GM23338 (cell line): ENCODE measurements around the gene SETDB2. TPM values are rescaled to one million over a fixed set of nuclear protein-coding genes. Genes with fewer than 3 reads are reported as not detected.

Experiments used
- ATAC-seq: fragments of 200-7000 bp; cut with Tn5 transposase; 3 replicates; pipeline ENCODE4 v1.9.1; 2020
- DNase-seq: peaks from one replicate; pipeline ENCODE4 v3.0.0-alpha.2; 2015; ENCODE audit warnings: low spot score
- H2AFZ ChIP-seq: fragments of 200-600 bp; sonication (generic); 2 replicates; pipeline ENCODE4 v1.8.0; 2016; ENCODE audit warnings: antibody characterized with exemption, mild to moderate bottlenecking, moderate library complexity
- H3F3A ChIP-seq: fragments of 200-600 bp; sonication (generic); replicated peaks from 2 replicates; pipeline ENCODE4 v1.8.0; 2017; ENCODE audit warnings: antibody characterized with exemption, mixed run types, low read depth
- H3K27ac ChIP-seq: fragments of 200-600 bp; sonication (generic); 2 replicates; pipeline ENCODE4 v1.6.1; 2016; ENCODE audit warnings: low read depth
- H3K27me3 ChIP-seq: fragments of 200-600 bp; sonication (generic); 2 replicates; pipeline ENCODE4 v1.8.0; 2016; ENCODE audit warnings: mild to moderate bottlenecking, mixed run types, moderate library complexity; ENCODE audit not compliant: insufficient read depth
- H3K36me3 ChIP-seq: fragments of 200-600 bp; sonication (generic); 2 replicates; pipeline ENCODE4 v1.8.0; 2016; ENCODE audit warnings: mild to moderate bottlenecking; ENCODE audit not compliant: insufficient read depth
- H3K4me1 ChIP-seq: fragments of 200-600 bp; sonication (generic); 2 replicates; pipeline ENCODE4 v1.8.0; 2016; ENCODE audit warnings: mild to moderate bottlenecking, moderate library complexity; ENCODE audit not compliant: insufficient read depth
- H3K4me2 ChIP-seq: fragments of 200-600 bp; sonication (generic); 2 replicates; pipeline ENCODE4 v1.7.1; 2017; ENCODE audit warnings: mixed run types
- H3K4me3 ChIP-seq: fragments of 200-600 bp; sonication (generic); 2 replicates; pipeline ENCODE4 v1.6.1; 2016; ENCODE audit warnings: mixed run types
- H3K79me2 ChIP-seq: fragments of 200-600 bp; sonication (generic); replicated peaks from 2 replicates; pipeline ENCODE4 v1.8.0; 2017; ENCODE audit warnings: mild to moderate bottlenecking; ENCODE audit not compliant: insufficient read depth
- H3K9me2 ChIP-seq: fragments of 200-600 bp; sonication (generic); 2 replicates; pipeline ENCODE4 v1.8.0; 2017; ENCODE audit not compliant: insufficient read depth
- H4K20me1 ChIP-seq: fragments of 200-600 bp; sonication (generic); replicated peaks from 2 replicates; pipeline ENCODE4 v1.8.0; 2017; ENCODE audit warnings: mild to moderate bottlenecking; ENCODE audit not compliant: insufficient read depth
- H3K27ac Mint-ChIP-seq: 2 replicates; pipeline ENCODE4 v1.8.0; 2020; ENCODE audit warnings: inconsistent platforms, mild to moderate bottlenecking, moderate library complexity, mixed read lengths
- H3K27me3 Mint-ChIP-seq: 3 replicates; pipeline ENCODE4 v1.8.0; 2022; ENCODE audit warnings: low read depth, mild to moderate bottlenecking, moderate library complexity, mixed read lengths, inconsistent platforms; ENCODE audit not compliant: insufficient read depth, poor library complexity
- H3K36me3 Mint-ChIP-seq: 3 replicates; pipeline ENCODE4 v1.8.0; 2021; ENCODE audit warnings: low read depth, mild to moderate bottlenecking, inconsistent platforms, moderate library complexity, mixed read lengths
- H3K4me1 Mint-ChIP-seq: 3 replicates; pipeline ENCODE4 v1.8.0; 2020; ENCODE audit warnings: mild to moderate bottlenecking, inconsistent platforms, mixed read lengths
- H3K4me3 Mint-ChIP-seq: 3 replicates; pipeline ENCODE4 v1.8.0; 2021; ENCODE audit warnings: moderate library complexity, mild to moderate bottlenecking, inconsistent platforms, mixed read lengths
- H3K9me3 Mint-ChIP-seq: 3 replicates; pipeline ENCODE4 v1.8.0; 2020; ENCODE audit warnings: moderate library complexity, mild to moderate bottlenecking, inconsistent platforms, mixed read lengths
- CREB1 ChIP-seq: fragments of 250-450 bp; sonication (Bioruptor Pico); IDR thresholded peaks from 2 replicates; pipeline ENCODE4 v1.5.0; 2020; ENCODE audit warnings: low read depth, mild to moderate bottlenecking, moderate library complexity
- EZH2 ChIP-seq: fragments of 200-600 bp; sonication (generic); IDR thresholded peaks from one replicate; pipeline ENCODE4 v1.8.0; 2017; ENCODE audit warnings: antibody characterized with exemption, mild to moderate bottlenecking, low read depth; ENCODE audit not compliant: unreplicated experiment
- EZH2phosphoT487 ChIP-seq: fragments of 200-600 bp; sonication (generic); IDR thresholded peaks from one replicate; pipeline ENCODE4 v1.8.1; 2018; ENCODE audit warnings: antibody characterized with exemption; ENCODE audit not compliant: unreplicated experiment
- JUNB ChIP-seq: IDR thresholded peaks from one replicate; pipeline ENCODE4 v1.6.1; 2016; ENCODE audit warnings: antibody characterized with exemption; ENCODE audit not compliant: unreplicated experiment
- NANOG ChIP-seq: IDR thresholded peaks from 2 replicates; pipeline ENCODE4 v1.6.1; 2016; ENCODE audit warnings: antibody characterized with exemption, borderline replicate concordance
- POLR2AphosphoS5 ChIP-seq: IDR thresholded peaks from 2 replicates; pipeline ENCODE4 v1.6.1; 2016; ENCODE audit warnings: antibody characterized with exemption, low read depth
- REST ChIP-seq: IDR thresholded peaks from one replicate; pipeline ENCODE4 v1.6.1; 2018; ENCODE audit warnings: antibody characterized with exemption; ENCODE audit not compliant: unreplicated experiment
- STAT1 ChIP-seq: IDR thresholded peaks from one replicate; pipeline ENCODE4 v1.6.1; 2016; ENCODE audit warnings: antibody characterized with exemption; ENCODE audit not compliant: unreplicated experiment
- ZNF114 ChIP-seq: fragments of 250-450 bp; sonication (Bioruptor Pico); IDR thresholded peaks from 2 replicates; pipeline ENCODE4 v1.5.0; 2020; ENCODE audit warnings: mild to moderate bottlenecking, moderate library complexity
- ZNF331 ChIP-seq: fragments of 250-450 bp; sonication (Bioruptor Pico); IDR thresholded peaks from 2 replicates; pipeline ENCODE4 v1.5.0; 2020; ENCODE audit warnings: low read depth, mild to moderate bottlenecking, moderate library complexity
- polyA plus RNA-seq: library from polyadenylated mRNA; unstranded; fragments of >200 nt; fragmentation: Nextera tagmentation; extraction: Ambion mirVana; gene quantifications from 2 replicates; pipeline ENCODE4 v1.2.1, GENCODE V29; 2016
- total RNA-seq: library from RNA; depleted of rRNA; stranded (reverse); fragments of >200 nt; shearing (Covaris generic); gene quantifications from 2 replicates; pipeline ENCODE4 v1.2.3, GENCODE V29; 2014
- TF ChIP-seq, protein P1 (sequence below): IDR thresholded peaks from 2 replicates; pipeline ENCODE4 v1.6.1; 2016; ENCODE audit warnings: antibody characterized with exemption
- TF ChIP-seq, protein P2 (sequence below), 2 experiments: fragments of 200-600 bp in 1 of 2; sonication (generic) in 1 of 2; conservative IDR thresholded peaks; 2 replicates each; pipeline versions ENCODE4 v1.5.1 to v1.6.1; 2016 to 2017; ENCODE audit warnings: antibody characterized with exemption in 2 of 2, low read depth in 2 of 2, mild to moderate bottlenecking in 2 of 2, moderate library complexity in 1 of 2

SETDB2 gene
- total and polyA plus RNA-seq, 2 experiments from 2014 or later = 4.6 to 5.8 TPM

GRCh38 chr13:49412749-49413148 lies 31.3 kb upstream of the SETDB2 start (continued):
- TF ChIP-seq REST (no peak), POLR2AphosphoS5 (peak; percentile 52), JUNB (no peak), EZH2phosphoT487 (no peak), EZH2 (no peak)
- TF ChIP-seq, protein P1, sequence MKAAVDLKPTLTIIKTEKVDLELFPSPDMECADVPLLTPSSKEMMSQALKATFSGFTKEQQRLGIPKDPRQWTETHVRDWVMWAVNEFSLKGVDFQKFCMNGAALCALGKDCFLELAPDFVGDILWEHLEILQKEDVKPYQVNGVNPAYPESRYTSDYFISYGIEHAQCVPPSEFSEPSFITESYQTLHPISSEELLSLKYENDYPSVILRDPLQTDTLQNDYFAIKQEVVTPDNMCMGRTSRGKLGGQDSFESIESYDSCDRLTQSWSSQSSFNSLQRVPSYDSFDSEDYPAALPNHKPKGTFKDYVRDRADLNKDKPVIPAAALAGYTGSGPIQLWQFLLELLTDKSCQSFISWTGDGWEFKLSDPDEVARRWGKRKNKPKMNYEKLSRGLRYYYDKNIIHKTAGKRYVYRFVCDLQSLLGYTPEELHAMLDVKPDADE = no peak

DNA sequence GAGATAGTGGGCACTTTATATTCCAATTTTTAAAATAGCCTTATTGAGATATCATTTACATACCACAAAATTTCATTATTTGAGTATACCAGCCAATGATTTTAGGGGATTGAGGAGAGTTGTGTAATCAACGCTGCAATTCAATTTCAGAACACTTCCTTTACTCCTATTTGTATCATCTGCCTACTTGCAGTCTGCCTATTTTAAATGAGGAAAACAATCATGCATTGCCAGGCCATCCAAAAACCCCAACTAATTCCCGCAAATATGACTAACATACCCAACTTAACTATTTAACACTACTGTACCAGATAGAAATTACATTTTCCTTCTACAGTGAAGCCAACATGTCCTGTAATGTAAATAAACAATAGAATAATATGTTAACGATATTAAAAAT lies 26.9 kb upstream of the SETDB2 start:
- no peak for DNase-seq
- Histone ChIP-seq H2AFZ (no peak overlapping the region), H3K79me2 (no peaks in the 10 kb centered on the region), H3K4me3 (no peak overlapping the region), H3F3A (no peaks in the 10 kb centered on the region), H3K27ac (no peak overlapping the region), H3K36me3 (no peaks in the 10 kb centered on the region), H4K20me1 (no peaks in the 10 kb centered on the region), H3K4me2 (no peak overlapping the region), H3K4me1 (peaks cover 27% of the 10 kb centered on the region), H3K9me2 (no peaks in the 10 kb centered on the region), H3K27me3 (peaks cover 52% of the 10 kb centered on the region)
- Mint-ChIP-seq H3K27ac (no peak overlapping the region), H3K36me3 (no peaks in the 10 kb centered on the region), H3K4me3 (no peak overlapping the region), H3K9me3 (no peaks in the 10 kb centered on the region), H3K4me1 (peaks cover 22% of the 10 kb centered on the region), H3K27me3 (peaks cover 45% of the 10 kb centered on the region)
- TF ChIP-seq CREB1 (CRISPR knock-in tag) = no peak
- ATAC-seq = no peak

- DNase-seq = no peak
- no peak overlapping the region for H3K4me3 Mint-ChIP-seq
- TF ChIP-seq ZNF114 = no peak
- TF ChIP-seq EZH2phosphoT487 = no peak
- TF ChIP-seq POLR2AphosphoS5 = no peak
- no peak for TF ChIP-seq CREB1 (CRISPR knock-in tag)
- no peak for TF ChIP-seq ZNF331
- TF ChIP-seq NANOG = no peak
- TF ChIP-seq EZH2 = no peak
- TF ChIP-seq JUNB = no peak
- TF ChIP-seq, protein P2, sequence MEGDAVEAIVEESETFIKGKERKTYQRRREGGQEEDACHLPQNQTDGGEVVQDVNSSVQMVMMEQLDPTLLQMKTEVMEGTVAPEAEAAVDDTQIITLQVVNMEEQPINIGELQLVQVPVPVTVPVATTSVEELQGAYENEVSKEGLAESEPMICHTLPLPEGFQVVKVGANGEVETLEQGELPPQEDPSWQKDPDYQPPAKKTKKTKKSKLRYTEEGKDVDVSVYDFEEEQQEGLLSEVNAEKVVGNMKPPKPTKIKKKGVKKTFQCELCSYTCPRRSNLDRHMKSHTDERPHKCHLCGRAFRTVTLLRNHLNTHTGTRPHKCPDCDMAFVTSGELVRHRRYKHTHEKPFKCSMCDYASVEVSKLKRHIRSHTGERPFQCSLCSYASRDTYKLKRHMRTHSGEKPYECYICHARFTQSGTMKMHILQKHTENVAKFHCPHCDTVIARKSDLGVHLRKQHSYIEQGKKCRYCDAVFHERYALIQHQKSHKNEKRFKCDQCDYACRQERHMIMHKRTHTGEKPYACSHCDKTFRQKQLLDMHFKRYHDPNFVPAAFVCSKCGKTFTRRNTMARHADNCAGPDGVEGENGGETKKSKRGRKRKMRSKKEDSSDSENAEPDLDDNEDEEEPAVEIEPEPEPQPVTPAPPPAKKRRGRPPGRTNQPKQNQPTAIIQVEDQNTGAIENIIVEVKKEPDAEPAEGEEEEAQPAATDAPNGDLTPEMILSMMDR (conservative IDR thresholded peaks at IDR 0.05; ENCODE audit: low read depth in 2 of 2) = no peak
- no peak for TF ChIP-seq REST
- TF ChIP-seq STAT1 = no peak
Observed at GRCh38 chr13:49418206-49418605, 25.9 kb upstream of the SETDB2 start.

More at GRCh38 chr13:49418206-49418605, 25.9 kb upstream of the SETDB2 start:
- Histone ChIP-seq H3K4me1 (peaks cover 17% of the 10 kb centered on the region), H3K27ac (no peak overlapping the region), H3K27me3 (peaks cover 42% of the 10 kb centered on the region), H3F3A (no peaks in the 10 kb centered on the region), H2AFZ (no peak overlapping the region), H3K79me2 (no peaks in the 10 kb centered on the region), H3K36me3 (no peaks in the 10 kb centered on the region), H3K4me3 (no peak overlapping the region), H3K4me2 (no peak overlapping the region), H4K20me1 (no peaks in the 10 kb centered on the region), H3K9me2 (no peaks in the 10 kb centered on the region)
- Mint-ChIP-seq H3K9me3 (no peaks in the 10 kb centered on the region), H3K36me3 (no peaks in the 10 kb centered on the region), H3K27ac (no peak overlapping the region), H3K27me3 (peaks cover 36% of the 10 kb centered on the region), H3K4me1 (peaks cover 14% of the 10 kb centered on the region)
- no peak for ATAC-seq
